ENCODE data around the gene KISS1R. TPM values are rescaled to one million over a fixed set of nuclear protein-coding genes. Genes with fewer than 3 reads are reported as not detected.

KISS1R gene
- total and polyA plus RNA-seq, 2 of the 4 experiments (the other 2 are of a cell fraction), result not detected

GRCh38 chr19:964116-964520 lies 47.0 kb downstream of the KISS1R start:
- H4K5ac ChIP-seq (ENCODE audit: low read depth, low read length), result no peak overlapping the region
- H4K91ac ChIP-seq (ENCODE audit: insufficient read depth, low read depth, low read length), result no peak overlapping the region
- peak overlapping the region; percentile 65 for H2AK9ac ChIP-seq (replicated peaks; ENCODE audit: low read depth, low read length, poor library complexity)
- 95% methylated on average over 16 of the region's 16 CpGs; no CpG with 5 or more reads in 1 of the 2 experiments for WGBS, 2 experiments (ENCODE audit: extremely low coverage in 2 of 2, insufficient read length in 1 of 2)
- no peak overlapping the region for H3K27ac ChIP-seq (ENCODE audit: insufficient read depth, low read length)
- peaks cover 50 to 77% of the 10 kb centered on the region in 2 experiments for H3K79me1 ChIP-seq (ENCODE audit: low read depth in 1 of 2, low read length in 2 of 2)
- H2BK5ac ChIP-seq (ENCODE audit: low read depth, low read length, poor library complexity, severe bottlenecking), result no peak overlapping the region
- no peaks in the 10 kb centered on the region for H3K27me3 ChIP-seq (ENCODE audit: control insufficient read depth, insufficient read depth, low read length)
- no peak overlapping the region for H3K4me2 ChIP-seq (ENCODE audit: low read depth, low read length)
- peaks cover 6% of the 10 kb centered on the region; the same call in 1 of the 2 replicates for H3K9me1 ChIP-seq (ENCODE audit: insufficient read depth, low read length)
- no peak overlapping the region for H3K4ac ChIP-seq (ENCODE audit: low read depth, low read length)
- POLR2A ChIA-PET (ENCODE audit: unreplicated experiment), result no interaction called here
- H3K4me1 ChIP-seq (ENCODE audit: control insufficient read depth, insufficient read depth, low read length), result peaks cover 5% of the 10 kb centered on the region
- TF ChIP-seq BHLHE40 (IDR thresholded peaks at IDR 0.05; ENCODE audit: low read depth, low read length) (no peak), CHD1 (IDR thresholded peaks at IDR 0.05; ENCODE audit: low read depth, low read length) (no peak), FOS (IDR thresholded peaks at IDR 0.05; ENCODE audit: low read depth, low read length) (no peak), RCOR1 (IDR thresholded peaks at IDR 0.05; ENCODE audit: insufficient replicate concordance, low read length) (no peak), RFX5 (IDR thresholded peaks at IDR 0.05; ENCODE audit: low read depth, low read length) (no peak), SMC3 (IDR thresholded peaks at IDR 0.05; ENCODE audit: low read depth, low read length) (no peak), POLR2A (IDR thresholded peaks at IDR 0.05; ENCODE audit: low read depth, low read length) (no peak)
- no peak overlapping the region for H3K4me3 ChIP-seq (ENCODE audit: insufficient read depth, low read depth, low read length)
- CTCF ChIA-PET, result no interaction called here
- no peak overlapping the region for H2AK5ac ChIP-seq (ENCODE audit: low read depth, low read length)
- H3K56ac ChIP-seq (ENCODE audit: extremely low read depth, insufficient read depth, low read length), result no peak overlapping the region
- H4K8ac ChIP-seq (ENCODE audit: low read depth in 2 of 2, low read length in 2 of 2), result no peak overlapping the region
- no peak overlapping the region for H2BK20ac ChIP-seq (ENCODE audit: low read depth, low read length)
- H4K20me1 ChIP-seq (ENCODE audit: insufficient read depth, low read length), result peaks cover 24% of the 10 kb centered on the region; the same call in 1 of the 2 replicates
- in situ Hi-C loops (cut with MboI; ENCODE audit: low sequenced_read_pairs), result no loop called here
- no peak overlapping the region for H3K18ac ChIP-seq (ENCODE audit: low read depth, low read length)
- H3K14ac ChIP-seq (replicated peaks; ENCODE audit: low read depth, low read length), result no peak overlapping the region
- no peak for DNase-seq
- H3K36me3 ChIP-seq (ENCODE audit: control insufficient read depth, insufficient read depth, low read length), result peaks cover 73% of the 10 kb centered on the region
- H3K9ac ChIP-seq (ENCODE audit: low read depth, low read length), result no peak overlapping the region
- intact Hi-C loops (cut with micrococcal nuclease), result no loop called here
- ATAC-seq (ENCODE audit: low read depth), result no peak
- H2BK15ac ChIP-seq (ENCODE audit: low read depth, low read length), result no peak overlapping the region
- H3K9me3 ChIP-seq (ENCODE audit: control insufficient read depth, insufficient read depth, low read length), result no peaks in the 10 kb centered on the region
- no peak overlapping the region for H2AFZ ChIP-seq (replicated peaks; ENCODE audit: low read length, poor library complexity)
- no peak overlapping the region for H2BK120ac ChIP-seq (ENCODE audit: low read depth, low read length)
- dilution Hi-C loops (cut with HindIII; ENCODE audit: low sequenced_read_pairs, unreplicated experiment), result no loop called here
- H3K23ac ChIP-seq (ENCODE audit: low read depth, low read length), result no peak overlapping the region
- BruUV-seq (replicated peaks), result no TSS peak

Data from IMR-90 (cell line).